ENCODE results near the gene FXYD5.

The FXYD5 gene

GRCh38 chr19:35206855-35207254, 52.3 kb downstream of the FXYD5 start:
- peaks cover under 1% of the 10 kb centered on the region; the same call in 1 of the 2 replicates for H3K27me3 ChIP-seq (ENCODE audit: insufficient read depth, low read length)
- H2AFZ ChIP-seq (ENCODE audit: low read length, unreplicated experiment) = no peak overlapping the region
- no peaks in the 10 kb centered on the region for H3K36me3 ChIP-seq (ENCODE audit: insufficient read depth, low read length)
- H3K4me1 ChIP-seq (ENCODE audit: control insufficient read depth, insufficient read depth, low read length, unreplicated experiment) = no peaks in the 10 kb centered on the region
- H3K79me2 ChIP-seq (ENCODE audit: control insufficient read depth, insufficient read depth, low read length, unreplicated experiment) = no peaks in the 10 kb centered on the region
- no peak overlapping the region for H3K4me3 ChIP-seq (ENCODE audit: low read depth, low read length)
- H3K27ac ChIP-seq (ENCODE audit: low read depth, low read length) = no peak overlapping the region

GRCh38 chr19:35207391-35207871, 52.9 kb downstream of the FXYD5 start:
- Histone ChIP-seq H2AFZ (ENCODE audit: low read length, unreplicated experiment) (no peak overlapping the region), H3K36me3 (ENCODE audit: insufficient read depth, low read length) (no peaks in the 10 kb centered on the region), H3K4me3 (ENCODE audit: low read depth, low read length) (no peak overlapping the region), H3K79me2 (ENCODE audit: control insufficient read depth, insufficient read depth, low read length, unreplicated experiment) (no peaks in the 10 kb centered on the region), H3K4me1 (ENCODE audit: control insufficient read depth, insufficient read depth, low read length, unreplicated experiment) (no peaks in the 10 kb centered on the region), H3K27ac (ENCODE audit: low read depth, low read length) (no peak overlapping the region), H3K27me3 (ENCODE audit: insufficient read depth, low read length) (no peaks in the 10 kb centered on the region)

- no peaks in the 10 kb centered on the region for H3K27me3 ChIP-seq (ENCODE audit: insufficient read depth, low read length)
- H3K4me1 ChIP-seq (ENCODE audit: control insufficient read depth, insufficient read depth, low read length, unreplicated experiment) = no peaks in the 10 kb centered on the region
Measured at GRCh38 chr19:35208121-35208520, 53.6 kb downstream of the FXYD5 start.

GRCh38 chr19:35209646-35210045, 55.1 kb downstream of the FXYD5 start:
- Histone ChIP-seq H2AFZ (ENCODE audit: low read length, unreplicated experiment) (no peak overlapping the region), H3K4me3 (ENCODE audit: low read depth, low read length) (no peak overlapping the region), H3K4me1 (ENCODE audit: control insufficient read depth, insufficient read depth, low read length, unreplicated experiment) (peaks cover 10% of the 10 kb centered on the region), H3K27me3 (ENCODE audit: insufficient read depth, low read length) (no peaks in the 10 kb centered on the region), H3K36me3 (ENCODE audit: insufficient read depth, low read length) (no peaks in the 10 kb centered on the region), H3K27ac (ENCODE audit: low read depth, low read length) (no peak overlapping the region), H3K79me2 (ENCODE audit: control insufficient read depth, insufficient read depth, low read length, unreplicated experiment) (no peaks in the 10 kb centered on the region)

More at GRCh38 chr19:35208121-35208520, 53.6 kb downstream of the FXYD5 start:
- Histone ChIP-seq H3K36me3 (ENCODE audit: insufficient read depth, low read length) (no peaks in the 10 kb centered on the region), H2AFZ (ENCODE audit: low read length, unreplicated experiment) (no peak overlapping the region), H3K27ac (ENCODE audit: low read depth, low read length) (no peak overlapping the region), H3K79me2 (ENCODE audit: control insufficient read depth, insufficient read depth, low read length, unreplicated experiment) (no peaks in the 10 kb centered on the region), H3K4me3 (ENCODE audit: low read depth, low read length) (no peak overlapping the region)

DNA sequence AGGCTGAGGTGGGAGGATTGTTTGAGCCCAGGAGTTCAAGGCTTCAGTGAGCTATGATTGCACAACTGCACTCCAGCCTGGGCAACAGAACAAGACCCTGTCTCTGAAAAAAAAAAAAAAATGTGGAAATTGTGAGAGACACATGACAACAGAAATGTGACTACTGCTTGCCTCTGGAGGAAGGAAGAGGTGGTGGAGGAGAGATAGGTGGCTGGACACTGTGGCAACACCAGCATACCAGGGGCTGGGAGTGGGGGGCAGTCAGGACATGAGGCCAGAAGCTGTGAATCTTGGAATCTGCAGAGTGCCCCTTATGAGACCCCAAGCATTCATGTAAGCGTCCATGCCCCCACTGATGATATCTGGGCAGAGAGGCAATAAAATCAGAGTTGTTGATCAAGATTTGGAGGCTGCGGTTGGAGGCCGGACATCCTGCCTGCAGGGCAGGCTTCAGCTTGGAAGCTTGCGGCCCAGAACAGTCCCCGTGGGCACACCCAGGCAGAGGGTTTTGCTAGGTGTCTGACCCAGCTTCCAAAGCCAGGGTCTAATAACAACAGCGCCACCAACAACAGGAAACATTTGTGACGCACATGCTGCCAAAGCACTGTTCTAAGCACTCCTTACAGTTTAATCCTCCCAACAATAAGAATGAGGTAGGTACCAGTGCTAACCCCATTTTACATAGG, 57.2 kb downstream of the FXYD5 start:
- H3K79me2 ChIP-seq (ENCODE audit: control insufficient read depth, insufficient read depth, low read length, unreplicated experiment) = no peaks in the 10 kb centered on the region
- H3K27ac ChIP-seq (ENCODE audit: low read depth, low read length) = no peak overlapping the region
- H3K4me3 ChIP-seq (ENCODE audit: low read depth, low read length) = no peak overlapping the region
- peaks cover 10% of the 10 kb centered on the region for H3K4me1 ChIP-seq (ENCODE audit: control insufficient read depth, insufficient read depth, low read length, unreplicated experiment)
- H2AFZ ChIP-seq (ENCODE audit: low read length, unreplicated experiment) = no peak overlapping the region
- no peaks in the 10 kb centered on the region for H3K36me3 ChIP-seq (ENCODE audit: insufficient read depth, low read length)
- H3K27me3 ChIP-seq (ENCODE audit: insufficient read depth, low read length) = no peaks in the 10 kb centered on the region

DNA sequence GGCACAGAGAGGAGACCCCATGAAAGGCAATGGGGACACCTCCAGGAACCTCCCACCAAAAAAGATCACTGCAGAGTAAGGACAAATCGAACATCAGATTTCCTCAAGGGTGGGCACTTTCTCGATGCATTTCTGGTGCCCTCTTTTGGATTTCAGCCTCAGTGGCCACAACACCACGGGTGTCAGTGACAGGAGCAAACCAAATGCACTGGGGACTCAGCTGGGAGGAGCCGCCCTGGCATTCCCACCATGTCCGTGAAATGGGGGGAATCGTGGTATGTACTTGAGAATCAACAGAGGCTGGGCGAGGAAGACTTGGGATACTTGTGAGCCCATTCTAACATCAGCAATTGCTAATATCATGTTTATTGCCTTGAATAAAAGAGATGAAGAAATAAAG, 57.7 kb downstream of the FXYD5 start:
- Histone ChIP-seq H3K4me3 (ENCODE audit: low read depth, low read length) (no peak overlapping the region), H2AFZ (ENCODE audit: low read length, unreplicated experiment) (no peak overlapping the region), H3K36me3 (ENCODE audit: insufficient read depth, low read length) (no peaks in the 10 kb centered on the region), H3K4me1 (ENCODE audit: control insufficient read depth, insufficient read depth, low read length, unreplicated experiment) (peaks cover 10% of the 10 kb centered on the region), H3K79me2 (ENCODE audit: control insufficient read depth, insufficient read depth, low read length, unreplicated experiment) (no peaks in the 10 kb centered on the region), H3K27ac (ENCODE audit: low read depth, low read length) (no peak overlapping the region), H3K27me3 (ENCODE audit: insufficient read depth, low read length) (no peaks in the 10 kb centered on the region)

- Histone ChIP-seq H3K4me1 (ENCODE audit: control insufficient read depth, insufficient read depth, low read length, unreplicated experiment) (peaks cover 10% of the 10 kb centered on the region), H2AFZ (ENCODE audit: low read length, unreplicated experiment) (no peak overlapping the region), H3K27me3 (ENCODE audit: insufficient read depth, low read length) (no peaks in the 10 kb centered on the region), H3K36me3 (ENCODE audit: insufficient read depth, low read length) (no peaks in the 10 kb centered on the region), H3K79me2 (ENCODE audit: control insufficient read depth, insufficient read depth, low read length, unreplicated experiment) (no peaks in the 10 kb centered on the region), H3K4me3 (ENCODE audit: low read depth, low read length) (no peak overlapping the region), H3K27ac (ENCODE audit: low read depth, low read length) (peak overlapping the region; percentile 37; the same call in 1 of the 2 replicates)
Measured at GRCh38 chr19:35213663-35214632, 59.4 kb downstream of the FXYD5 start.

DNA sequence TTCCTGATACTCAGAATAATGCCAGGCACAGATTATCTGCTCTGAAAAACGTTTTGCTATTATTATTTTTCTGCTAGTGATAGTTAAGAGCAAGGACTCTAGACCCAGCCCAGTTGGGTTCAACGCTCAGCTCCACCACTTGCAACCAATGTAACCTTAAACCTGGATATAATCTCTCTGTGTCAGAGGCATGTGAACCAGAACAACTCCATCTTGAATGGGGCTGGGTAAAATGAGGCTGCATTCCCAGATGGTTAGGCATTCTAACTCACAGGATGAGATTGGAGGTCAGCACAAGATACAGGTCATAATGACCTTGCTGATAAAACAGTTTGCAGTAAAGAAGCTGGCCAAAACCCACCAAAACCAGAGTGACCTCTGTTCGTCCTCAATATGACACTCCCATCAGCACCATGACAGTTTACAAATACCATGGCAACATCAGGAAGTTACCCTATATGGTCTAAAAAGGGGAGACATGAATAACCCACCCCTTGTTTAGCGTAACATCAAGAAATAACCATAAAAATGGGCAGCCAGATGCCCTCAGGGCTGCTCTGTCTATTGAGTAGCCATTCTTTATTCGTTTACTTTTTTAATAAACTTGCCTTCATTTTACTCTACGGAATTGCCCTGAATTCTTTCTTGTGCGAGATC, 60.4 kb downstream of the FXYD5 start:
- Histone ChIP-seq H2AFZ (ENCODE audit: low read length, unreplicated experiment) (no peak overlapping the region), H3K27ac (ENCODE audit: low read depth, low read length) (no peak overlapping the region), H3K4me3 (ENCODE audit: low read depth, low read length) (no peak overlapping the region), H3K79me2 (ENCODE audit: control insufficient read depth, insufficient read depth, low read length, unreplicated experiment) (no peaks in the 10 kb centered on the region), H3K27me3 (ENCODE audit: insufficient read depth, low read length) (no peaks in the 10 kb centered on the region), H3K36me3 (ENCODE audit: insufficient read depth, low read length) (no peaks in the 10 kb centered on the region), H3K4me1 (ENCODE audit: control insufficient read depth, insufficient read depth, low read length, unreplicated experiment) (peaks cover 10% of the 10 kb centered on the region)

DNA sequence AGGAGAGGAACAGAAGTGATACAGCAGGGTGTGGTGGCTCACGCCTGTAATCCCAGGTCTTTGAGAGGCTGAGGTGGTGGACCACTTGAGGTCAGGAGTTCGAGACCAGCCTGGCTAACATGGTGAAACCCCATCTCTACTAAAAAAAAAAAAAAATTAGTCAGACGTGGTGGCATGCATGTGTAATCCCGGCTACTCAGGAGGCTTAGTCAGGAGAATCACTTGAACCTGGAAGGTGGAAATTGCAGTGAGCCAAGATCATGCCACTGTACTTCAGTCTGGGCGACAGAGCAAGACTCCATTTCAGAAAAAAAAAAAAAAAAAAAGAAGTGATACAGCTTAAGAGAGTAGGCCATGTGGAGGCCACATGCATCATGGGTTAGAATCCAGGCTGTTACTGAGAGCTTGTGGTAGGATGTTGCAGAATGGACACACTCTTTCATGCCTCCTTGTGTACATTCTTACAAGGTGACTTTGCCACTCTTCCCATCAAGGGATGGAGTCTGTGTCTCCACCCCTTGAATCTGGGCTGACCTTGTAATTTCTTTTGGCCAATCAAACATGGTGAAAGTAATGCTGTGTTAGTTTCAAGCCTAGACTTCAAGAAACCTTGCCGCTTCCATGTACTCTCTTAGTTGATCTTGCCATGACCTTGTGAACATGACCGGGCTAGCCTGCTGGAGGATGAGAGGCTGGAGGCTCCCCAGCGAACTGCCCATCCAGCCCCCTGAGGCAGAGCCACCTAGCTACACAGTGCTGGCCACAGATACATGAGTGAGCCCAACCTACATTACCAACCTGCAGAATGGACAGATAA, 61.7 kb downstream of the FXYD5 start:
- Histone ChIP-seq H3K27me3 (ENCODE audit: insufficient read depth, low read length) (0 out of 2 replicates have a peak, but pooled peaks cover 5% of the 10 kb centered on the region), H3K4me1 (ENCODE audit: control insufficient read depth, insufficient read depth, low read length, unreplicated experiment) (peaks cover 10% of the 10 kb centered on the region), H2AFZ (ENCODE audit: low read length, unreplicated experiment) (no peak overlapping the region), H3K27ac (ENCODE audit: low read depth, low read length) (no peak overlapping the region), H3K4me3 (ENCODE audit: low read depth, low read length) (no peak overlapping the region), H3K36me3 (ENCODE audit: insufficient read depth, low read length) (no peaks in the 10 kb centered on the region), H3K79me2 (ENCODE audit: control insufficient read depth, insufficient read depth, low read length, unreplicated experiment) (no peaks in the 10 kb centered on the region)

Measured in ACC112 (cell line).